GM23338 (cell line): Measurements from ENCODE around the gene ARID4B.

Source experiments
- EZH2 ChIP-seq: fragments of 200-600 bp; sonication (generic); IDR thresholded peaks from one replicate; pipeline ENCODE4 v1.8.0; 2017; ENCODE audit warnings: antibody characterized with exemption, mild to moderate bottlenecking, low read depth; ENCODE audit not compliant: unreplicated experiment
- EZH2phosphoT487 ChIP-seq: fragments of 200-600 bp; sonication (generic); IDR thresholded peaks from one replicate; pipeline ENCODE4 v1.8.1; 2018; ENCODE audit warnings: antibody characterized with exemption; ENCODE audit not compliant: unreplicated experiment
- JUNB ChIP-seq: IDR thresholded peaks from one replicate; pipeline ENCODE4 v1.6.1; 2016; ENCODE audit warnings: antibody characterized with exemption; ENCODE audit not compliant: unreplicated experiment
- POLR2AphosphoS5 ChIP-seq: IDR thresholded peaks from 2 replicates; pipeline ENCODE4 v1.6.1; 2016; ENCODE audit warnings: antibody characterized with exemption, low read depth
- TF ChIP-seq, protein P1 (sequence below), 2 experiments: fragments of 200-600 bp in 1 of 2; sonication (generic) in 1 of 2; conservative IDR thresholded peaks; 2 replicates each; pipeline versions ENCODE4 v1.5.1 to v1.6.1; 2016 to 2017; ENCODE audit warnings: antibody characterized with exemption in 2 of 2, low read depth in 2 of 2, mild to moderate bottlenecking in 2 of 2, moderate library complexity in 1 of 2
- TF ChIP-seq, protein P2 (sequence below): IDR thresholded peaks from one replicate; pipeline ENCODE4 v1.6.1; 2018; ENCODE audit warnings: antibody characterized with exemption; ENCODE audit not compliant: unreplicated experiment
- TF ChIP-seq, protein P3 (sequence below): IDR thresholded peaks from 2 replicates; pipeline ENCODE4 v1.6.1; 2016; ENCODE audit warnings: antibody characterized with exemption

DNA sequence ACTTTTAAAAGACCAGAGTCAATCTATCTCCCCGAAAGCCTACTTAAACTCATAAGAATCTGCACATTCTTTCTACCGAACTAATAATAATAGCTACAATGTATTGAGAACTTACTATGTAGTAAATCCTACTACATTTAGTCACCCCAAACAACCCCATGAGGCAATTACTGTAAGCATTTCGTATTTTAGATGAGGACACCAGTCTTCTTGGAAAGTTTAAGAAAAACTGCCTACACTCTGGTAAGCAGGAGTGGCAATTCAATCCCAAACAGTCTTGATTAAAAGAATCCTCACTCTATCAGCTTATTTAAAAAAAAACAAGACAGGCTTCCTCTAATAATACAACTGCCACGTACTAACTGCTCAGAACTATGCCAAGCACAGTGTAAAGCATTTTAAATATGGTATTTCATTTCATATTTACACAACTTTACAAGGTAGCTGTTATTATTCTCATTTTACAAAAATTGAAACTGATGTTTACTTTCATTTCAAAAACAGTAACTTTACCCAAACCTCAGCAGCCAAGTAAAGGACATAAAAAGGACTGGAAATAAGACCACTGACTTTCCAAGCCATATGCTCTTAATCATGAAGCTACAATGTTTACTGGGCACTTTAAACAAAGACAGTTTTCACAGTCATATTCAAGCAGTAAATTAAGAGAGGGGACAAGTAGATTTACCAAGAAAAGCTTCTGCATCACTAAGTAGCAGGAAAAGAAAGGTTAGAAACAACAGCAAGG is 13.9 kb downstream of the ARID4B start:
- TF ChIP-seq, protein P1, sequence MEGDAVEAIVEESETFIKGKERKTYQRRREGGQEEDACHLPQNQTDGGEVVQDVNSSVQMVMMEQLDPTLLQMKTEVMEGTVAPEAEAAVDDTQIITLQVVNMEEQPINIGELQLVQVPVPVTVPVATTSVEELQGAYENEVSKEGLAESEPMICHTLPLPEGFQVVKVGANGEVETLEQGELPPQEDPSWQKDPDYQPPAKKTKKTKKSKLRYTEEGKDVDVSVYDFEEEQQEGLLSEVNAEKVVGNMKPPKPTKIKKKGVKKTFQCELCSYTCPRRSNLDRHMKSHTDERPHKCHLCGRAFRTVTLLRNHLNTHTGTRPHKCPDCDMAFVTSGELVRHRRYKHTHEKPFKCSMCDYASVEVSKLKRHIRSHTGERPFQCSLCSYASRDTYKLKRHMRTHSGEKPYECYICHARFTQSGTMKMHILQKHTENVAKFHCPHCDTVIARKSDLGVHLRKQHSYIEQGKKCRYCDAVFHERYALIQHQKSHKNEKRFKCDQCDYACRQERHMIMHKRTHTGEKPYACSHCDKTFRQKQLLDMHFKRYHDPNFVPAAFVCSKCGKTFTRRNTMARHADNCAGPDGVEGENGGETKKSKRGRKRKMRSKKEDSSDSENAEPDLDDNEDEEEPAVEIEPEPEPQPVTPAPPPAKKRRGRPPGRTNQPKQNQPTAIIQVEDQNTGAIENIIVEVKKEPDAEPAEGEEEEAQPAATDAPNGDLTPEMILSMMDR (conservative IDR thresholded peaks at IDR 0.05; ENCODE audit: low read depth in 2 of 2): no peak
- TF ChIP-seq, protein P2, sequence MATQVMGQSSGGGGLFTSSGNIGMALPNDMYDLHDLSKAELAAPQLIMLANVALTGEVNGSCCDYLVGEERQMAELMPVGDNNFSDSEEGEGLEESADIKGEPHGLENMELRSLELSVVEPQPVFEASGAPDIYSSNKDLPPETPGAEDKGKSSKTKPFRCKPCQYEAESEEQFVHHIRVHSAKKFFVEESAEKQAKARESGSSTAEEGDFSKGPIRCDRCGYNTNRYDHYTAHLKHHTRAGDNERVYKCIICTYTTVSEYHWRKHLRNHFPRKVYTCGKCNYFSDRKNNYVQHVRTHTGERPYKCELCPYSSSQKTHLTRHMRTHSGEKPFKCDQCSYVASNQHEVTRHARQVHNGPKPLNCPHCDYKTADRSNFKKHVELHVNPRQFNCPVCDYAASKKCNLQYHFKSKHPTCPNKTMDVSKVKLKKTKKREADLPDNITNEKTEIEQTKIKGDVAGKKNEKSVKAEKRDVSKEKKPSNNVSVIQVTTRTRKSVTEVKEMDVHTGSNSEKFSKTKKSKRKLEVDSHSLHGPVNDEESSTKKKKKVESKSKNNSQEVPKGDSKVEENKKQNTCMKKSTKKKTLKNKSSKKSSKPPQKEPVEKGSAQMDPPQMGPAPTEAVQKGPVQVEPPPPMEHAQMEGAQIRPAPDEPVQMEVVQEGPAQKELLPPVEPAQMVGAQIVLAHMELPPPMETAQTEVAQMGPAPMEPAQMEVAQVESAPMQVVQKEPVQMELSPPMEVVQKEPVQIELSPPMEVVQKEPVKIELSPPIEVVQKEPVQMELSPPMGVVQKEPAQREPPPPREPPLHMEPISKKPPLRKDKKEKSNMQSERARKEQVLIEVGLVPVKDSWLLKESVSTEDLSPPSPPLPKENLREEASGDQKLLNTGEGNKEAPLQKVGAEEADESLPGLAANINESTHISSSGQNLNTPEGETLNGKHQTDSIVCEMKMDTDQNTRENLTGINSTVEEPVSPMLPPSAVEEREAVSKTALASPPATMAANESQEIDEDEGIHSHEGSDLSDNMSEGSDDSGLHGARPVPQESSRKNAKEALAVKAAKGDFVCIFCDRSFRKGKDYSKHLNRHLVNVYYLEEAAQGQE: no peak
- TF ChIP-seq POLR2AphosphoS5 (no peak), JUNB (no peak), EZH2phosphoT487 (no peak), EZH2 (no peak)
- TF ChIP-seq, protein P3, sequence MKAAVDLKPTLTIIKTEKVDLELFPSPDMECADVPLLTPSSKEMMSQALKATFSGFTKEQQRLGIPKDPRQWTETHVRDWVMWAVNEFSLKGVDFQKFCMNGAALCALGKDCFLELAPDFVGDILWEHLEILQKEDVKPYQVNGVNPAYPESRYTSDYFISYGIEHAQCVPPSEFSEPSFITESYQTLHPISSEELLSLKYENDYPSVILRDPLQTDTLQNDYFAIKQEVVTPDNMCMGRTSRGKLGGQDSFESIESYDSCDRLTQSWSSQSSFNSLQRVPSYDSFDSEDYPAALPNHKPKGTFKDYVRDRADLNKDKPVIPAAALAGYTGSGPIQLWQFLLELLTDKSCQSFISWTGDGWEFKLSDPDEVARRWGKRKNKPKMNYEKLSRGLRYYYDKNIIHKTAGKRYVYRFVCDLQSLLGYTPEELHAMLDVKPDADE: no peak
